ENCODE results near the gene CIAO1.
"Not testable (repeated sequence)": the region's sequence is repeated elsewhere in the genome, so short reads cannot be mapped to it uniquely, and the experiment has no call there.

Gene CIAO1

GRCh38 chr2:96265840-96266679 lies at the start of gene CIAO1, which contains the start of gene TMEM127:
CIAO1 (plus strand) TSS chr2:96266225; CDS start chr2:96266351, 126 bp downstream.
TMEM127 (minus strand) TSS chr2:96265997; CDS start chr2:96265381, 616 bp downstream.
- intact Hi-C loops (cut with micrococcal nuclease): loop anchor here (2.0 kb wide), 2 partner anchors 57 to 127 kb away; partner anchors contain the start of genes ASTL and STARD7
- Mint-ChIP-seq H3K27me3 (no peaks in the 10 kb centered on the region), H3K4me1 (ENCODE audit: low read depth) (peaks cover 52% of the 10 kb centered on the region), H3K9me3 (no peaks in the 10 kb centered on the region), H3K36me3 (ENCODE audit: low read depth) (peaks cover 94% of the 10 kb centered on the region), H3K4me3 (peak within 1 kb of the TSS; percentile 99), H3K27ac (peak within 1 kb of the TSS; percentile 99)

GRCh38 chr2:96218508-96219131 lies 47.4 kb upstream of the CIAO1 start:
- no peaks in the 10 kb centered on the region for H3K27me3 Mint-ChIP-seq
- H3K36me3 Mint-ChIP-seq (ENCODE audit: low read depth): peaks cover 7% of the 10 kb centered on the region
- peaks cover 76% of the 10 kb centered on the region for H3K4me1 Mint-ChIP-seq (ENCODE audit: low read depth)
- H3K27ac Mint-ChIP-seq: no peak overlapping the region
- no peak overlapping the region for H3K4me3 Mint-ChIP-seq
- intact Hi-C loops (cut with micrococcal nuclease): no loop called here
- no peaks in the 10 kb centered on the region for H3K9me3 Mint-ChIP-seq

GRCh38 chr2:96219959-96220358 lies 46.1 kb upstream of the CIAO1 start:
- H3K4me1 Mint-ChIP-seq (ENCODE audit: low read depth): peaks cover 64% of the 10 kb centered on the region
- H3K9me3 Mint-ChIP-seq; H3K36me3 Mint-ChIP-seq (ENCODE audit: low read depth); intact Hi-C loops (cut with micrococcal nuclease); H3K27ac Mint-ChIP-seq; H3K27me3 Mint-ChIP-seq; H3K4me3 Mint-ChIP-seq: not testable (repeated sequence)

- intact Hi-C loops (cut with micrococcal nuclease); H3K9me3 Mint-ChIP-seq; H3K36me3 Mint-ChIP-seq (ENCODE audit: low read depth); H3K4me3 Mint-ChIP-seq; H3K27ac Mint-ChIP-seq; H3K27me3 Mint-ChIP-seq: not testable (repeated sequence)
- peaks cover 71% of the 10 kb centered on the region for H3K4me1 Mint-ChIP-seq (ENCODE audit: low read depth)
These were observed 44.9 kb upstream of the CIAO1 start for GRCh38 chr2:96221106-96221505.

DNA sequence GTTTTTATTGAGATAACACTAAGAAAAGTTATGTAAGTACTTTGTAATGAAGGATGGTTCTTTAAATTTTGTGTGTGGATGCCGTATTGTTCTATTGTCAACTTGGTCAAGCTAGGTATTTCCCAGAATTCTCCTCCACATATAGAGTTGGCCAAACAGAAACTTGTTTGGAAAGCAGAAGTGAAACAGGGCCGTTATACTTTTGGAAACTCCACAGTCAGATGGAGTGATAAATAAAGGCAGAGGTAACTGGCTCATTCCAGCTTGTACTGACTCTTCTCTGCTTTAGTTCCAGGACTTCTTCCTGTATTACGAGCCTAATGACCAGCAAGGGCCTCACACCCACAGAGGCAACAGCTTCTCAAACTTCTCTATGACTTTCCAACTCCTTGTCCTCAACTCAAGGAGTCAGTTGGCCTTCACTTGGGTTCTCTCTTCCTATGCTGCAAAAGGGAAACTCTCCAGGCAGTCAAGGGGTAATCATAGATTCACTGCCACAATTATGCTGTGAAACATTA lies 41.0 kb upstream of the CIAO1 start:
- H3K9me3 Mint-ChIP-seq: no peaks in the 10 kb centered on the region
- H3K4me3 Mint-ChIP-seq: no peak overlapping the region
- intact Hi-C loops (cut with micrococcal nuclease): no loop called here
- H3K27ac Mint-ChIP-seq: peak overlapping the region; percentile 83
- H3K4me1 Mint-ChIP-seq (ENCODE audit: low read depth): peaks cover 45% of the 10 kb centered on the region
- H3K36me3 Mint-ChIP-seq (ENCODE audit: low read depth): no peaks in the 10 kb centered on the region
- H3K27me3 Mint-ChIP-seq: no peaks in the 10 kb centered on the region

DNA sequence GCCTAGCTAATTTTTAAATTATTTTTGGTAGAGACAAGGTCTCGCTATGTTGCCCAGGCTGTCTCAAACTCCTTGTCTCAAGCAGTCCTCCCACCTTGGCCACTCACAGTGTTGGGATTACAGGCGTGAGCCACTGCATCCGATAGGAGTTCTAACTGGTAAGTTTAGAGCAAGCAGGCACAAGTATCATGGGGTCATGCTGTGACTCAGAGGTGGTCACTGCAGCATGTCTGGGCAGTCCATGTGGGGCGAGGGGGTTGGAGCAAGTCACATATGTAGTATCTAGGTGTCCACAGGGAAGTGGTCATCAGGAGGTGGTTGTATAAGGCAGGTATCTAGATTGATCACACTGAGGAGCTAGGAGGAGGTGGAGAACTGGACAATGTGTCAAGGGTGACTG lies 34.7 kb upstream of the CIAO1 start:
- Mint-ChIP-seq H3K4me1 (ENCODE audit: low read depth) (peaks cover 23% of the 10 kb centered on the region), H3K27ac (peak overlapping the region; percentile 21), H3K27me3 (no peaks in the 10 kb centered on the region), H3K4me3 (no peak overlapping the region), H3K9me3 (no peaks in the 10 kb centered on the region), H3K36me3 (ENCODE audit: low read depth) (peaks cover 6% of the 10 kb centered on the region)
- intact Hi-C loops (cut with micrococcal nuclease): no loop called here

DNA sequence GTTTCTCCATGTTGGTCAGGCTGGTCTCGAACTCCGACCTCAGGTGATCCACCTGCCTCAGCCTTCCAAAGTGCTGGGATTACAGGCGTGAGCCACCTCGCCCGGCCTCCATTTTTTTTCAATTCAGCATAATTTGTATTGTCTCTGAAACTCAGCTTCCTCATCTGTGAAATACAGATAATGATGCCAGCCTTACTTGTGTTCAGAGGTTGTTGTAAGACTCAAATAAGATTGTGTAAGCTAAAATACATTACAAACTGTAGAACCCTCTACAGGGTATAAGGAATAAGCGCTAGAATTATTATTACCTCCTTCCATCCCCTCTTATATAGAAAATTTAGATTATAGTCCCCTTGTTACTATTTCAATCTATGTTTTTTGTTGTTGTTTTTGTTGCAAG lies 32.6 kb upstream of the CIAO1 start:
- peaks cover 14% of the 10 kb centered on the region for H3K36me3 Mint-ChIP-seq (ENCODE audit: low read depth)
- no peaks in the 10 kb centered on the region for H3K9me3 Mint-ChIP-seq
- peaks cover 21% of the 10 kb centered on the region for H3K4me1 Mint-ChIP-seq (ENCODE audit: low read depth)
- H3K27me3 Mint-ChIP-seq: no peaks in the 10 kb centered on the region
- intact Hi-C loops (cut with micrococcal nuclease): no loop called here
- peak overlapping the region; percentile 77 for H3K27ac Mint-ChIP-seq
- no peak overlapping the region for H3K4me3 Mint-ChIP-seq

GRCh38 chr2:96233880-96234316 lies 32.1 kb upstream of the CIAO1 start:
- Mint-ChIP-seq H3K4me1 (ENCODE audit: low read depth) (peaks cover 21% of the 10 kb centered on the region), H3K36me3 (ENCODE audit: low read depth) (peaks cover 14% of the 10 kb centered on the region), H3K9me3 (no peaks in the 10 kb centered on the region), H3K27me3 (no peaks in the 10 kb centered on the region), H3K27ac (peak overlapping the region; percentile 77), H3K4me3 (no peak overlapping the region)
- intact Hi-C loops (cut with micrococcal nuclease): no loop called here

DNA sequence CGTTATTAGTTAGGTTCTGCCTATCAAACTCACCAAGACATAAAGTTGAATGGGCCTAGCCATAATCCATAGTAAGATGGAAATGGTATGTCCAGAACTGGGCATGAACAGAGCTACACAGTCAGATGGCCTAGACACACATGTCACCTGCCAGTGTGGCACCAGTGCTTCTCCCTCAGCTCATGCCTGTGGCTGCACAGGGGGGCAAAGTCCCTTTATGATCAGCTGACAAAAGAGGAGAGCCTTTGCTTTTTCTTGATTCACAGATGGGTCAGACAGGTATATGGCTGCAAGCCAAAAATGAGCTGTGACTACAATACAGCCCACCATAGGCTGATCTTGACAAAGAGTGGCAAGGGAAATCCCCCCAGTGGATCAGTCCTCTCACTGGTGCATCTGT lies 29.1 kb upstream of the CIAO1 start:
- intact Hi-C loops (cut with micrococcal nuclease): no loop called here
- H3K27ac Mint-ChIP-seq: no peak overlapping the region
- H3K36me3 Mint-ChIP-seq (ENCODE audit: low read depth): peaks cover 23% of the 10 kb centered on the region

DNA sequence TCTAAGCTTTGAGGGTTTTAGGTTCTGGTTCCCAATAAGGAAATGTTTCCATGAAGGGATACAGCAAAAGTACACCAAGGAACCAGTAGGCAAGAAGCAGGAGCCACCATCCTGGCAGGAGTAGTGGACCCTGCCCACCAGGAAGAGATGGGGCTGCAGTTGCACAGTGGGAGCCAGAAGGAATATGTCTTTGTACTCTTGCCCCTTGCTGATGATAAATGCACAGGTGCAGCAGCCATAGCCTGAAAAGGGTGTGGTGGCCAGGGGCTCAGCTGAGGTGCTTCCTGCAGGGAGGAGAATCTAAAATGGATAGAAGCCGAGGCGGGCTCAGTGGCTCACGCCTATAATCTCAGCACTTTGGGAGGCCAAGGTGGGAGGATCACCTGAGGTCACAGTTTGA lies 27.8 kb upstream of the CIAO1 start:
- H3K27me3 Mint-ChIP-seq: no peaks in the 10 kb centered on the region
- no peak overlapping the region for H3K4me3 Mint-ChIP-seq
- intact Hi-C loops (cut with micrococcal nuclease): no loop called here
- peaks cover 23% of the 10 kb centered on the region for H3K36me3 Mint-ChIP-seq (ENCODE audit: low read depth)
- H3K27ac Mint-ChIP-seq: no peak overlapping the region
- H3K4me1 Mint-ChIP-seq (ENCODE audit: low read depth): peaks cover 60% of the 10 kb centered on the region
- H3K9me3 Mint-ChIP-seq: no peaks in the 10 kb centered on the region

More for the DNA sequence above, 29.1 kb upstream of the CIAO1 start:
- Mint-ChIP-seq H3K9me3 (no peaks in the 10 kb centered on the region), H3K4me1 (ENCODE audit: low read depth) (peaks cover 51% of the 10 kb centered on the region), H3K4me3 (no peak overlapping the region), H3K27me3 (no peaks in the 10 kb centered on the region)

GRCh38 chr2:96239091-96239490 lies 26.9 kb upstream of the CIAO1 start:
- peaks cover 28% of the 10 kb centered on the region for H3K36me3 Mint-ChIP-seq (ENCODE audit: low read depth)
- H3K4me1 Mint-ChIP-seq (ENCODE audit: low read depth): peaks cover 60% of the 10 kb centered on the region
- intact Hi-C loops (cut with micrococcal nuclease): no loop called here

DNA sequence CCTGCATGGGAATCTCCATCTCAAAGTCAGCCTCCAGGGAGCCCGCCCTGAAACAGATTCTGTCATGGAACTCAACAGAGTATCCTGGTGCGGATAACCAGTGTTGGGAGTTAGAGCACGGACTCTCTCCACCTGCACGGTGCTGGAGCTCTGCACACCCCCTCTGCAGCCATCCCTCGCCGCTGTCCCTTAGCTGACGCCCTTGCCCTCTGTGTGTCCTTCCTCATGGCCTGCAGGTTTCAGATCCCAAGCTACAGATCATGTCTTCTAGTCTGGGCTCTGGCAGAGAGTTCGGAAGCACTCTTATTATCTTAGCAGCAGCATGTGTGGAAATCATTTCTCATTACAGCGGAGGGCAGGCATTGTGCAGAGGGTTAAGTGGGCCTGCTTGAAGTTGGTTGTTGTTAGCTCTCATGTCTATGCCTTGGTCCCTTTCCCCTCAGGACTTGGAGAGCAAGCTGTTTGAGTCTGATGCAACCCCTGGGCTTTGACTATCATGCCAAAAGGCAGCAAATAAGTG lies 26.2 kb upstream of the CIAO1 start:
- peaks cover 35% of the 10 kb centered on the region for H3K36me3 Mint-ChIP-seq (ENCODE audit: low read depth)
- peak overlapping the region; percentile 94 for H3K27ac Mint-ChIP-seq
- intact Hi-C loops (cut with micrococcal nuclease): no loop called here
- no peaks in the 10 kb centered on the region for H3K27me3 Mint-ChIP-seq
- H3K4me1 Mint-ChIP-seq (ENCODE audit: low read depth): peaks cover 60% of the 10 kb centered on the region
- H3K9me3 Mint-ChIP-seq: no peaks in the 10 kb centered on the region
- H3K4me3 Mint-ChIP-seq: no peak overlapping the region

More at GRCh38 chr2:96239091-96239490, 26.9 kb upstream of the CIAO1 start:
- Mint-ChIP-seq H3K27ac (peak overlapping the region; percentile 94), H3K9me3 (no peaks in the 10 kb centered on the region), H3K27me3 (no peaks in the 10 kb centered on the region), H3K4me3 (no peak overlapping the region)

GRCh38 chr2:96240341-96241038 lies 25.5 kb upstream of the CIAO1 start:
- Mint-ChIP-seq H3K36me3 (ENCODE audit: low read depth) (peaks cover 35% of the 10 kb centered on the region), H3K27me3 (no peaks in the 10 kb centered on the region), H3K4me3 (no peak overlapping the region), H3K4me1 (ENCODE audit: low read depth) (peaks cover 64% of the 10 kb centered on the region), H3K9me3 (no peaks in the 10 kb centered on the region), H3K27ac (peak overlapping the region; percentile 94)
- intact Hi-C loops (cut with micrococcal nuclease): no loop called here
